ENCODE results near the gene CRACR2A. TPM values are rescaled to one million over a fixed set of nuclear protein-coding genes. Genes with fewer than 3 reads are reported as not detected.

The CRACR2A gene
- total and polyA plus RNA-seq, 2 of the 4 experiments (the other 2 are of a cell fraction) = 0.54 to 0.60 TPM

- Histone ChIP-seq H4K8ac (ENCODE audit: low read depth in 2 of 2, low read length in 2 of 2) (no peak overlapping the region), H2AK9ac (replicated peaks; ENCODE audit: low read depth, low read length, poor library complexity) (no peak overlapping the region), H3K36me3 (ENCODE audit: control insufficient read depth, insufficient read depth, low read length) (no peaks in the 10 kb centered on the region), H4K91ac (ENCODE audit: insufficient read depth, low read depth, low read length) (no peak overlapping the region), H2AFZ (replicated peaks; ENCODE audit: low read length, poor library complexity) (no peak overlapping the region), H3K4me2 (ENCODE audit: low read depth, low read length) (no peak overlapping the region), H4K5ac (ENCODE audit: low read depth, low read length) (no peak overlapping the region), H3K23ac (ENCODE audit: low read depth, low read length) (no peak overlapping the region), H3K27me3 (ENCODE audit: control insufficient read depth, insufficient read depth, low read length) (peaks cover 11% of the 10 kb centered on the region), H3K79me1 (ENCODE audit: low read depth in 1 of 2, low read length in 2 of 2) (no peaks in the 10 kb centered on the region), H3K9me1 (ENCODE audit: insufficient read depth, low read length) (no peaks in the 10 kb centered on the region), H3K4me3 (ENCODE audit: insufficient read depth, low read depth, low read length) (no peak overlapping the region), H3K4ac (ENCODE audit: low read depth, low read length) (no peak overlapping the region), H2BK20ac (ENCODE audit: low read depth, low read length) (no peak overlapping the region), H3K27ac (ENCODE audit: insufficient read depth, low read length) (no peak overlapping the region), H3K9me3 (ENCODE audit: control insufficient read depth, insufficient read depth, low read length) (no peaks in the 10 kb centered on the region), H3K4me1 (ENCODE audit: control insufficient read depth, insufficient read depth, low read length) (no peaks in the 10 kb centered on the region), H2AK5ac (ENCODE audit: low read depth, low read length) (no peak overlapping the region), H2BK15ac (ENCODE audit: low read depth, low read length) (no peak overlapping the region), H3K14ac (replicated peaks; ENCODE audit: low read depth, low read length) (no peak overlapping the region), H2BK120ac (ENCODE audit: low read depth, low read length) (no peak overlapping the region), H3K56ac (ENCODE audit: extremely low read depth, insufficient read depth, low read length) (no peak overlapping the region), H3K9ac (ENCODE audit: low read depth, low read length) (no peak overlapping the region), H2BK5ac (ENCODE audit: low read depth, low read length, poor library complexity, severe bottlenecking) (no peak overlapping the region), H4K20me1 (ENCODE audit: insufficient read depth, low read length) (no peaks in the 10 kb centered on the region; the same call in 1 of the 2 replicates), H3K18ac (ENCODE audit: low read depth, low read length) (no peak overlapping the region)
- in situ Hi-C loops (cut with MboI; ENCODE audit: low sequenced_read_pairs) = no loop called here
- intact Hi-C loops (cut with micrococcal nuclease) = no loop called here
- no peak for ATAC-seq (ENCODE audit: low read depth)
- no peak for DNase-seq
- no TSS peak for BruUV-seq (replicated peaks)
- ChIA-PET POLR2A (ENCODE audit: unreplicated experiment) (no interaction called here), CTCF (no interaction called here)
- WGBS, 2 experiments (ENCODE audit: extremely low coverage in 2 of 2, insufficient read length in 1 of 2) = no CpG with 5 or more reads among the region's 6 CpGs
- dilution Hi-C loops (cut with HindIII; ENCODE audit: low sequenced_read_pairs, unreplicated experiment) = no loop called here
- no peak for TF ChIP-seq BHLHE40 (IDR thresholded peaks at IDR 0.05; ENCODE audit: low read depth, low read length)
- TF ChIP-seq MAZ (IDR thresholded peaks at IDR 0.05; ENCODE audit: borderline replicate concordance, low read depth, low read length) = no peak
- no peak for TF ChIP-seq FOS (IDR thresholded peaks at IDR 0.05; ENCODE audit: low read depth, low read length)
- TF ChIP-seq USF2 (IDR thresholded peaks at IDR 0.05; ENCODE audit: low read depth, low read length) = no peak
- TF ChIP-seq CTCF (conservative IDR thresholded peaks at IDR 0.05; ENCODE audit: low read depth, low read length) = no peak
- TF ChIP-seq RCOR1 (IDR thresholded peaks at IDR 0.05; ENCODE audit: insufficient replicate concordance, low read length) = no peak
- TF ChIP-seq RAD21 (IDR thresholded peaks at IDR 0.05; ENCODE audit: low read length) = no peak
- no peak for TF ChIP-seq RFX5 (IDR thresholded peaks at IDR 0.05; ENCODE audit: low read depth, low read length)
Observed at GRCh38 chr12:3747543-3747942, 5.4 kb downstream of the CRACR2A start.

Data from IMR-90 (cell line).